HEK293T (cell line): Measurements from ENCODE around the gene TMEM120A.

Source experiments
- BHLHE40 ChIP-seq: fragments of 450-650 bp; IDR thresholded peaks from 2 replicates; pipeline ENCODE4 v1.6.1; 2016; ENCODE audit warnings: mild to moderate bottlenecking, moderate library complexity, borderline replicate concordance
- ELF4 ChIP-seq: fragments of 450-650 bp; IDR thresholded peaks from 2 replicates; pipeline ENCODE4 v1.6.1; 2017; ENCODE audit warnings: antibody characterized with exemption
- FOXK2 ChIP-seq: fragments of 450-650 bp; IDR thresholded peaks from 2 replicates; pipeline ENCODE4 v1.6.1; 2016; ENCODE audit warnings: mild to moderate bottlenecking
- FOXM1 ChIP-seq: fragments of 450-650 bp; IDR thresholded peaks from 2 replicates; pipeline ENCODE4 v1.6.1; 2017; ENCODE audit warnings: mild to moderate bottlenecking, borderline replicate concordance
- L3MBTL2 ChIP-seq: fragments of 450-650 bp; conservative IDR thresholded peaks from 2 replicates; pipeline ENCODE4 v1.6.1; 2016; ENCODE audit warnings: mild to moderate bottlenecking
- NFRKB ChIP-seq: fragments of 450-650 bp; IDR thresholded peaks from 2 replicates; pipeline ENCODE4 v1.6.1; 2016; ENCODE audit warnings: mild to moderate bottlenecking, moderate library complexity
- PKNOX1 ChIP-seq: fragments of 450-650 bp; IDR thresholded peaks from 2 replicates; pipeline ENCODE4 v1.6.1; 2016
- SP1 ChIP-seq: fragments of 450-650 bp; IDR thresholded peaks from 2 replicates; pipeline ENCODE4 v1.6.1; 2017
- SUZ12 ChIP-seq: fragments of 450-650 bp; IDR thresholded peaks from 2 replicates; pipeline ENCODE4 v1.6.1; 2016; ENCODE audit warnings: mild to moderate bottlenecking
- TARDBP ChIP-seq: fragments of 450-650 bp; IDR thresholded peaks from 2 replicates; pipeline ENCODE4 v1.6.1; 2016

DNA sequence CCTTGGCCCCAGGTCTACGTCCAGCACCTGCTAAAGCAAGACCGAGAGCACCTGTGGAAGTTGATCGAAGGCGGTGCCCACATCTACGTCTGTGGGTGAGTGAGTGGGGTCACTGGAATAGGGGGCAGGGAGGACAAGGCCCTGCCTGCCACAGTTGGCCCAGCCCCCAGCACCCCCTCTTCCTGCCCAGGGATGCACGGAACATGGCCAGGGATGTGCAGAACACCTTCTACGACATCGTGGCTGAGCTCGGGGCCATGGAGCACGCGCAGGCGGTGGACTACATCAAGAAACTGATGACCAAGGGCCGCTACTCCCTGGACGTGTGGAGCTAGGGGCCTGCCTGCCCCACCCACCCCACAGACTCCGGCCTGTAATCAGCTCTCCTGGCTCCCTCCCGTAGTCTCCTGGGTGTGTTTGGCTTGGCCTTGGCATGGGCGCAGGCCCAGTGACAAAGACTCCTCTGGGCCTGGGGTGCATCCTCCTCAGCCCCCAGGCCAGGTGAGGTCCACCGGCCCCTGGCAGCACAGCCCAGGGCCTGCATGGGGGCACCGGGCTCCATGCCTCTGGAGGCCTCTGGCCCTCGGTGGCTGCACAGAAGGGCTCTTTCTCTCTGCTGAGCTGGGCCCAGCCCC, 8.1 kb downstream of the TMEM120A start:
- TF ChIP-seq SUZ12 (no peak), ELF4 (no peak), SP1 (no peak), PKNOX1 (no peak), NFRKB (no peak), FOXK2 (no peak), L3MBTL2 (no peak), BHLHE40 (no peak), TARDBP (no peak), FOXM1 (no peak)
